Endothelial cell of umbilical vein (primary cell): ENCODE data around the gene GNAL.

ENCODE experiments used
- CTCF ChIP-seq, 2 donors: IDR thresholded peaks; 1 replicate in 1 of 2; 2 replicates in 1 of 2; pipeline ENCODE4 v1.5.1; 2011; ENCODE audit warnings: low read length in 2 of 2, mild to moderate bottlenecking in 2 of 2, moderate library complexity in 2 of 2, control low read depth in 1 of 2, inconsistent platforms in 1 of 2, low read depth in 1 of 2; ENCODE audit not compliant: insufficient read depth in 1 of 2; ENCODE audit errors: extremely low read depth in 1 of 2
- EZH2 ChIP-seq: IDR thresholded peaks from 2 replicates; pipeline ENCODE4 v1.6.1; 2012; ENCODE audit warnings: borderline replicate concordance, low read depth, mild to moderate bottlenecking, moderate library complexity, low read length, inconsistent platforms; ENCODE audit not compliant: severe bottlenecking
- POLR2A ChIP-seq: IDR thresholded peaks from 2 replicates; pipeline ENCODE4 v1.6.1; 2012; ENCODE audit warnings: low read depth, mild to moderate bottlenecking, control low read depth, low read length
- POLR2AphosphoS5 ChIP-seq: IDR thresholded peaks from 2 replicates; pipeline ENCODE4 v1.6.1; 2012; ENCODE audit warnings: low read depth, mild to moderate bottlenecking, control low read depth, low read length, moderate library complexity; ENCODE audit not compliant: insufficient read depth

DNA sequence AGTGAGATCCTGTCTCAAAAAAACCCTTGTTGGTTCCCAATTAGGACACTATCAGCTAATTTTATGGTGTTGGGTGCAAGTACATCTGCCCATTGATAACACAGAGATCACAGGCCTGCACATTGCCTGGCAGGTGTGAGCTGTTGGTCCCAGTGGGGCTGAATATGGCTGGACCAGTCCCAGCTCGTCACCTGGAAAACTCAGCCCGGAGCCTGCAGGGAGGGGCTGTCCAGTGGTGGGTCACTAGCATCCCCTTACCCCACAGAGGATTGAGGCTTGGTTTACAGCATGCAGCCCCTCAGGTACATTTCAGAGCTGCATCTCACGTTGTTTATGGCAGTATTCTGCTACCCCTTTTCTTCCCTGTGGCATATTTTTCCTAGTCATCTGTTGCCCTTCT lies 121.3 kb downstream of the GNAL start:
- no peak for TF ChIP-seq CTCF (IDR thresholded peaks at IDR 0.05; ENCODE audit: extremely low read depth in 1 of 2, insufficient read depth in 1 of 2, low read depth in 1 of 2, low read length in 2 of 2)
- TF ChIP-seq POLR2A, result no peak
- TF ChIP-seq EZH2, result no peak
- TF ChIP-seq POLR2AphosphoS5, result no peak
